HG02759 (cell line): ENCODE measurements around the gene DAGLB.

Experiments used
- ATAC-seq: cut with Tn5 transposase; IDR thresholded peaks from one replicate; pipeline ENCODE4 v1.9.1; 2021; ENCODE audit warnings: mild to moderate bottlenecking, moderate library complexity; ENCODE audit not compliant: unreplicated experiment

The DAGLB gene, protein sequence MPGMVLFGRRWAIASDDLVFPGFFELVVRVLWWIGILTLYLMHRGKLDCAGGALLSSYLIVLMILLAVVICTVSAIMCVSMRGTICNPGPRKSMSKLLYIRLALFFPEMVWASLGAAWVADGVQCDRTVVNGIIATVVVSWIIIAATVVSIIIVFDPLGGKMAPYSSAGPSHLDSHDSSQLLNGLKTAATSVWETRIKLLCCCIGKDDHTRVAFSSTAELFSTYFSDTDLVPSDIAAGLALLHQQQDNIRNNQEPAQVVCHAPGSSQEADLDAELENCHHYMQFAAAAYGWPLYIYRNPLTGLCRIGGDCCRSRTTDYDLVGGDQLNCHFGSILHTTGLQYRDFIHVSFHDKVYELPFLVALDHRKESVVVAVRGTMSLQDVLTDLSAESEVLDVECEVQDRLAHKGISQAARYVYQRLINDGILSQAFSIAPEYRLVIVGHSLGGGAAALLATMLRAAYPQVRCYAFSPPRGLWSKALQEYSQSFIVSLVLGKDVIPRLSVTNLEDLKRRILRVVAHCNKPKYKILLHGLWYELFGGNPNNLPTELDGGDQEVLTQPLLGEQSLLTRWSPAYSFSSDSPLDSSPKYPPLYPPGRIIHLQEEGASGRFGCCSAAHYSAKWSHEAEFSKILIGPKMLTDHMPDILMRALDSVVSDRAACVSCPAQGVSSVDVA

GRCh38 chr7:6447581-6448199, at the start of gene DAGLB:
TSS of gene DAGLB (minus strand) at chr7:6447954. CDS start at chr7:6447842, 112 bp downstream.
- peak; percentile 92 for ATAC-seq

DNA sequence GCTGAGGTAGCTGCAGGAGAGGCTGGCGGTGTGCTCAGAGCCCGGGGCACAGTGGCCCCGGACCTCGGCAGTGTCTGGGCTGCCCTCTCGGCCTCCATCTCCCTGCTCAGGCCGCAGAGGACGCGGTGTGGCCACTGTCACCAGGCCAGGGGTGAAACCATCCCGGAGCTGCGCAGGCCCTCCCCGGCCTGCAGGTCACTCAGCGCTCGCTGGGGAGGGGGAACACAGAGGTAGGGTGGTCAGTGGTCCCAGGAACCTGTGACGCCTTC, 49.8 kb upstream of the DAGLB start:
- ATAC-seq, result no peak

DNA sequence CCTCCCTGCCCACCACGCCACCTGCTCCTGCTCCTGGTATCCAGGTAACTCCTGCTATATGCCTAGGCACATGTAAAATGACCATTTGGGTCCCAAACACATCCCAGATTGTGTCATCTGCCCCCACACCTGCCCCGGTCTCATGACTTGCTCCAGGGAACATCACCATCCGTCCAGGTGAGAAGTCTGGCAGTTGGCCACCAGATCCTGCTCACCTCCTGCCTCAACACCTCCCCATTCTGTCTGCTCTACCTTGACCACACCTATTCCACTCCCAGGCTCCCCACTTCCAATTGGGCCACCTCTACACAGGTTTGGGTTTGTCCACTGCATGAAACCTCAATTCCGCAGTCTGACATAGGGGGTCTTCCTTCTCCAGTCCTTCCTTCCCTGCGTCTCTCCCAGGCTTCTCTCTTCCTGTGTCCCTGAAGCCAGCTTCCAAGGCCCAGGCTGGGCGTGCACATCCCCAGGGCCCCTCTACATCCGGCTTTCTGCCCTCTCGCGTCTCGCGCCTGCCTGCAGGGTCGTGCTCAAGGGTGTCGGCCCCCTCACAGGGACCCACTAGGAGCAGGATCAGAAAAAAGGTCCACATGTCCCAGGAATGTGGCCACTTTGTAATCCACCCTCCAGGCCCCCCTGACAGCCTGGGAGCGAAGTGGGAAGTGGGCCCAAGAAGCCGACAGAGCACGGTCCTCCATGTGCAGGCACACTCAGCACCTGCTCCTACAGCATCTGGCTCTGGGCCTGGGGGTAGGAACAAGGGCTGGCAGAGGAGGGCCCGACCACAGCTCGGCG, 49.3 kb upstream of the DAGLB start:
- no peak for ATAC-seq

- ATAC-seq, result no peak
Observed at GRCh38 chr7:6495597-6496262, 48.0 kb upstream of the DAGLB start.

GRCh38 chr7:6494365-6494764, 46.6 kb upstream of the DAGLB start:
- ATAC-seq, result no peak

DNA sequence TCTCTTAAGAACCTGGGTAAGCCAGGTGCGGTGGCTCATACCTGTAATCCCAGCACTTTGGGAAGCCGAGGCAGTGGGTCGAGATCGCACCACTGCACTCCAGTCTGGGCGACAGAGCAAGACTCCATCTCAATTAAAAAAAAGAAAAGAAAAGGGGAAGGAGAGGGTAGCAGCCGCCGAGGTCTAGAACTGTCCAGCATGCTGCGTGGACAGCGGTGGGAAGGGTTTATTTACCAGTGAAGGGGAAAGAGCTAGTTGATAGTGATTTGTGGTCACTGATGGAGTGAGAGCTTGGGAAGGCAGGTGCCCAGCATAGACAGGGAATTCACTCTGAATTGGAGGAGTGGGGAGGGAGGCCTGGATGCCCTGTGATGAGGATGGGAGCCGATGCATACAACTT, 43.4 kb upstream of the DAGLB start:
- no peak for ATAC-seq

GRCh38 chr7:6489612-6490011, 41.9 kb upstream of the DAGLB start:
- no peak for ATAC-seq

GRCh38 chr7:6487184-6487545, 39.4 kb upstream of the DAGLB start:
- ATAC-seq, result no peak

DNA sequence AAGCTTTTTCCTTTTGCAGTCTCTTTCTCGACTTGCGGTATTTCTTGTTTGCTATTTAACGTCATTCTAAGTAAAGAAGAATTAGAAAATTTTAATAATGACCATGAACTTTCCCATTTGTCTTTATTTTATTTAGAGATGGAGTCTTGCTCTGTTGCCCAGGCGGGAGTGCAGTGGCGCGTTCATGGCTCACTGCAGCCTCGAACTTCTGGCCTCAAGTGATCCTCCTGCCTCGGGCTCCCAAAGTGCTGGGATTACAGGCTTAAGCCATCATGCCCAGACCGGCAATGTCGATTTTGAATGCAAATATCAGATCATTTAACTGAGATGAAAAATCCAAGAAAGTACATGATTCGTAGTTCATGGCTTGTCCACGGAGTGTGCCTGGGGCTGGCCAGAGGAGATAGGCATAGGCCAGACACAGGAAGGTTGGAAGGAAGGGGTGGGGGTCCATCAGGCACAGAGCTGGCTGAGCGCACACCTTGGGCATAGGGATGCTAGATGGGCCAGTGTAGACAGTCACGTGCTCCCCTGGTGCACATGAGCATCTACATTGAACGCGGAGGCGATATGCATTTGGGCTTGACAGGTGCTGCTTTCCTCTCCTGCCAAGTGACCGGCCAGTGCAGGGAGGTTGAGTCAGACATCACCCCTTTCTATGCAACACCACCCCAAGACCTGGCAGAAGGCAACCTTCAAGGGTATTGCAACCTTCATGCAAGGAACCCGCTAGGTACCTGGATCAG, 38.9 kb upstream of the DAGLB start:
- no peak for ATAC-seq

GRCh38 chr7:6482743-6483119, 35.0 kb upstream of the DAGLB start:
- ATAC-seq, result no peak

DNA sequence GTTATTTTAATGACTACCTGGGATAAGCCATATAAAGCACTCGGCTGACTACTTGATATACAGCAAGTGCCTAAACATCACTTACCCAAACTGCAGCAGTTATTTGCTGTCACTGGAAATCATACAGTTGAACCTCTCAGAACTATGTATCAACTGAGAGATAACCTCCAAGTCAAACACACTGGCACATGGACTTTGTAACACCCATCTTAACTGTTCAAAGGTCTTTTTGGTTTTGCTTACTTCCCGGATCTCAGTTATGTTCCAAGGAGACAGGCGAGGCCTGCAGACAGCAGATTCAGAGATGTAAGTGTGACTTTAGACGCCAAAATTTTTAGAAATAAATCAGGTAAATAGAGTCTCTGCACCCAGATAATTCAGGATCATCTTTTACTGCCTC, 34.6 kb upstream of the DAGLB start:
- no peak for ATAC-seq

GRCh38 chr7:6481445-6481844, 33.7 kb upstream of the DAGLB start:
- no peak for ATAC-seq

DNA sequence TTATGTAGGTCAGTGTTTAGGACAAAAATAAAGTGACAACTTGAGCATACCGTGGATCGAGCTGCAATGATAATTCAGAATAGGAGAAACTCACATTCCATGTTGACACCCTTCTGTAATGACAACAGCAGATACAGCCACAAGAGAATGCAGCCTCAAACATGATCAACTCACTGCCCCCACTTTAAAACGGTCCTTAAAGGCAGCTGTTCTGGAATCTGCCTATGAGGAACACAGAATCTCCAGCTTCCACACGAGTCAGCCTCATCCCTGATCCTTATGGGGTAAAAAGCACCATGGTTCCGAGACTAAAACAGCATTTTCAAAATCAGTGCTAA, 32.5 kb upstream of the DAGLB start:
- no peak for ATAC-seq

DNA sequence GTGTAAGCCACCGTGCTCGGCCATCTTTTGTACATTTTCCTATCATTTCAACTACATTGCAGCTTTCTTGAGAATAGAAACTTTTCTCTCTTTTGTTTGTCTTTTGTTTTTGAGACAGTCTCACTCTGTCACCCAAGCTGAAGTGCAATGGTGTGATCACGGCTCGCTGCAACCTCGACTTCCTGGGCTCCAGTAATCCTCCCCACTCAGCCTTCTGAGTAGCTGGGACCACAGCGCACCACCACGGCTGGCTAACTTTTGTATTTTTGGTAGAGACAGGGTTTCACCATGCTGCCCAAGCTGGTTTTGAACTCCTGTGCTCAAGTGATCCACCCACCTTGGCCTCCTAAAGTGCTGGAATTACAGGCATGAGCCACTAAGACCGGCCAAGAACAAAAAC, 31.3 kb upstream of the DAGLB start:
- no peak for ATAC-seq

DNA sequence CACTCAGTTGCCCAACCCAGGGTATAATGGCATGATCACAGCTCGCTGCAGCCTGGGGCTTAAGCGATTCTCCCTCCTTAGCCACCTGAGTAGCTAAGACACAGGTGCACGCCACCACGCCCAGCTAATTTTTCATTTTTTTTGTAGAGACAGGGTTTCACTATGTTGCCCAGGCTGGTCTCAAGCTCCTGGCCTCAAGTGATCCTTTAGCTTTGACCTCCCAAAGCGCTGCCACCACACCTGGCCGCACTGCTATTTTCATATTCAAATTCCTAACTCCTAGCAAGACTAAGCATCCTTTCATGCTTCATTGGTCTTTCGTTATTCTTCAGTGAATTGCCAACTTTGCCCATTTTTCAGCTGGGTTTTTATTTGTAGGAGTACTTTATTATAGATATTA, 30.4 kb upstream of the DAGLB start:
- no peak for ATAC-seq

GRCh38 chr7:6477318-6477660, 29.5 kb upstream of the DAGLB start:
- no peak for ATAC-seq

- no peak for ATAC-seq
Observed at GRCh38 chr7:6476596-6477317, 29.0 kb upstream of the DAGLB start.

DNA sequence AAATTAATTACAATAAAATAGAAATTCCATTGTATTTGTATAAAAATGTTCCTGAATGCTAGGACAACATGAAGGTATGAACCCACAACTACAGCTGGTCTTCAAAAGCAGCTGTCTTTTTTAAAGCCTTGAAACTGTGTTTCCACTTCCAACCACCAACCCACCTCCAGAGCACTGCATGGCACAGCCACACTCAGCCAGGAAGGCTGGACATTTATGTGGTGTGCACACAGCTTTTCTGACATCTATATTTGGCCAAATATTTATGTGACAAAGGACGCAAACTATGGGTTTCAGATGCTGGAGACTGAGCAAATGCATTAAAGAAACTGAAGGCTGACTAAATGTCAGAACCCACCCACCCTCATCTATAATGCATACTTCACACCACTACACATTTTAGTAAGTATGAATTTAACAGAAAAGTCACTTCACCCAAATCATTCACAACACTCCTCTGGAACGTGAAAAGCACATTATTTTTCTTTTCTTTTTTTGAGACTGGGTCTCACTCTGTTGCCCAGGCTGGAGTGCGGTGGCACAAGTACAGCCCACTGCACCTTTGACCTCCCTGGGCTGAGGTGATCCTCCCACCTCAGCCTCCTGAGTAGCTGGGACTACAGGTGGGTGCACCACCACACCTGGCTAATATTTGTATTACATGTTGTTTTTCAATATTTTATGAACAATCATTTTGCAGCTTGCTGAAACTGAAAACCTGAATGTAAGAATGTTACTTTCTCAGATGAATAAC, 27.9 kb upstream of the DAGLB start:
- ATAC-seq, result no peak

GRCh38 chr7:6465862-6466261, 18.1 kb upstream of the DAGLB start:
- ATAC-seq, result no peak
